Rectal smooth muscle tissue (tissue), 1 donor: ENCODE results near the gene AMH.

Source experiments
- H3K27ac ChIP-seq: one replicate; pipeline ENCODE4 v1.7.0; 2013; ENCODE audit warnings: low read depth, low read length, inconsistent platforms
- H3K27me3 ChIP-seq: one replicate; pipeline ENCODE4 v1.7.0; 2013; ENCODE audit warnings: low read length; ENCODE audit not compliant: control insufficient read depth, insufficient read depth
- H3K36me3 ChIP-seq: one replicate; pipeline ENCODE4 v1.7.0; 2013; ENCODE audit warnings: low read length; ENCODE audit not compliant: control insufficient read depth, insufficient read depth
- H3K4me1 ChIP-seq: one replicate; pipeline ENCODE4 v1.7.0; 2013; ENCODE audit warnings: low read length; ENCODE audit not compliant: control insufficient read depth, insufficient read depth
- H3K4me3 ChIP-seq: one replicate; pipeline ENCODE4 v1.7.0; 2013; ENCODE audit warnings: low read length
- H3K9ac ChIP-seq: one replicate; pipeline ENCODE4 v1.7.0; 2013; ENCODE audit warnings: low read length

Gene AMH

GRCh38 chr19:2225415-2226050 is 23.6 kb upstream of the AMH start:
- H3K27ac ChIP-seq = no peak overlapping the region
- H3K9ac ChIP-seq = no peak overlapping the region
- H3K27me3 ChIP-seq = no peaks in the 10 kb centered on the region
- no peaks in the 10 kb centered on the region for H3K4me1 ChIP-seq
- H3K4me3 ChIP-seq = no peak overlapping the region
- H3K36me3 ChIP-seq = peaks cover 17% of the 10 kb centered on the region

- Histone ChIP-seq H3K4me3 (no peak overlapping the region), H3K36me3 (peaks cover 15% of the 10 kb centered on the region)
These were observed 22.9 kb upstream of the AMH start for GRCh38 chr19:2226051-2226839.

GRCh38 chr19:2226840-2227360 is 22.2 kb upstream of the AMH start:
- Histone ChIP-seq H3K36me3 (peaks cover 15% of the 10 kb centered on the region), H3K27ac (no peak overlapping the region), H3K4me3 (no peak overlapping the region), H3K4me1 (no peaks in the 10 kb centered on the region), H3K27me3 (no peaks in the 10 kb centered on the region), H3K9ac (no peak overlapping the region)

More at GRCh38 chr19:2226051-2226839, 22.9 kb upstream of the AMH start:
- no peak overlapping the region for H3K9ac ChIP-seq
- H3K4me1 ChIP-seq = no peaks in the 10 kb centered on the region
- no peak overlapping the region for H3K27ac ChIP-seq
- H3K27me3 ChIP-seq = no peaks in the 10 kb centered on the region

- H3K36me3 ChIP-seq = peaks cover 15% of the 10 kb centered on the region
- no peak overlapping the region for H3K4me3 ChIP-seq
- H3K9ac ChIP-seq = no peak overlapping the region
- H3K27me3 ChIP-seq = no peaks in the 10 kb centered on the region
- H3K27ac ChIP-seq = no peak overlapping the region
- no peaks in the 10 kb centered on the region for H3K4me1 ChIP-seq
These were observed 21.5 kb upstream of the AMH start for GRCh38 chr19:2227415-2228156.

- H3K4me1 ChIP-seq = no peaks in the 10 kb centered on the region
- H3K4me3 ChIP-seq = no peak overlapping the region
- H3K9ac ChIP-seq = no peak overlapping the region
- no peak overlapping the region for H3K27ac ChIP-seq
- H3K36me3 ChIP-seq = peaks cover 16% of the 10 kb centered on the region
- H3K27me3 ChIP-seq = no peaks in the 10 kb centered on the region
These were observed 20.7 kb upstream of the AMH start for GRCh38 chr19:2228157-2229030.

GRCh38 chr19:2229103-2230032 is 19.8 kb upstream of the AMH start:
- Histone ChIP-seq H3K27me3 (no peaks in the 10 kb centered on the region), H3K36me3 (peaks cover 19% of the 10 kb centered on the region), H3K9ac (no peak overlapping the region), H3K4me1 (no peaks in the 10 kb centered on the region), H3K4me3 (no peak overlapping the region), H3K27ac (no peak overlapping the region)

GRCh38 chr19:2230033-2230531 is 19.0 kb upstream of the AMH start:
- Histone ChIP-seq H3K36me3 (peaks cover 19% of the 10 kb centered on the region), H3K4me1 (peaks cover 2% of the 10 kb centered on the region), H3K9ac (no peak overlapping the region), H3K4me3 (no peak overlapping the region), H3K27me3 (no peaks in the 10 kb centered on the region), H3K27ac (no peak overlapping the region)

- H3K27ac ChIP-seq = no peak overlapping the region
- H3K27me3 ChIP-seq = no peaks in the 10 kb centered on the region
- peaks cover 5% of the 10 kb centered on the region for H3K4me1 ChIP-seq
- H3K36me3 ChIP-seq = peaks cover 13% of the 10 kb centered on the region
- H3K4me3 ChIP-seq = no peak overlapping the region
- no peak overlapping the region for H3K9ac ChIP-seq
These were observed 18.2 kb upstream of the AMH start for GRCh38 chr19:2230807-2231533.

- H3K36me3 ChIP-seq = peaks cover 9% of the 10 kb centered on the region
- H3K9ac ChIP-seq = no peak overlapping the region
- H3K27me3 ChIP-seq = no peaks in the 10 kb centered on the region
- no peak overlapping the region for H3K27ac ChIP-seq
- H3K4me1 ChIP-seq = peaks cover 5% of the 10 kb centered on the region
- no peak overlapping the region for H3K4me3 ChIP-seq
These were observed 17.4 kb upstream of the AMH start for GRCh38 chr19:2231621-2232221.

- Histone ChIP-seq H3K4me3 (no peak overlapping the region), H3K9ac (no peak overlapping the region), H3K4me1 (peaks cover 8% of the 10 kb centered on the region), H3K27ac (no peak overlapping the region), H3K36me3 (peaks cover 9% of the 10 kb centered on the region), H3K27me3 (no peaks in the 10 kb centered on the region)
These were observed 16.6 kb upstream of the AMH start for GRCh38 chr19:2232286-2233151.
